Osteocyte (in vitro differentiated cells): ENCODE data around the gene PCGF6. TPM values are rescaled to one million over a fixed set of nuclear protein-coding genes. Genes with fewer than 3 reads are reported as not detected.

Experiments used
- DNase-seq: peaks from one replicate; pipeline ENCODE4 v3.0.0; 2021; ENCODE audit warnings: mixed read lengths; ENCODE audit not compliant: unreplicated experiment; ENCODE audit errors: extremely low spot score
- H3K27ac Mint-ChIP-seq: one replicate; pipeline ENCODE4 v1.8.0; 2021; ENCODE audit warnings: mild to moderate bottlenecking, mixed read lengths; ENCODE audit not compliant: unreplicated experiment
- H3K27me3 Mint-ChIP-seq: one replicate; pipeline ENCODE4 v1.8.0; 2021; ENCODE audit warnings: mixed read lengths; ENCODE audit not compliant: unreplicated experiment
- H3K36me3 Mint-ChIP-seq: one replicate; pipeline ENCODE4 v1.8.0; 2021; ENCODE audit warnings: mixed read lengths; ENCODE audit not compliant: unreplicated experiment
- H3K4me1 Mint-ChIP-seq: one replicate; pipeline ENCODE4 v1.8.0; 2021; ENCODE audit warnings: mixed read lengths; ENCODE audit not compliant: unreplicated experiment
- H3K4me3 Mint-ChIP-seq: one replicate; pipeline ENCODE4 v1.8.0; 2021; ENCODE audit warnings: mild to moderate bottlenecking, moderate library complexity, mixed read lengths; ENCODE audit not compliant: unreplicated experiment
- H3K9me3 Mint-ChIP-seq: one replicate; pipeline ENCODE4 v1.8.0; 2021; ENCODE audit warnings: mixed read lengths; ENCODE audit not compliant: unreplicated experiment
- total RNA-seq: library from RNA; stranded (reverse); gene quantifications from 2 replicates; pipeline ENCODE4 v1.2.1, GENCODE V29; 2021
- TF ChIP-seq, protein P1 (sequence below): fragments of 200-600 bp; sonication (generic); IDR thresholded peaks from 2 replicates; pipeline ENCODE4 v1.5.0; 2021; ENCODE audit warnings: antibody characterized with exemption, mild to moderate bottlenecking, moderate library complexity

Gene PCGF6
- total RNA-seq, 1 donor from 2014 or later = 12.3 TPM

DNA sequence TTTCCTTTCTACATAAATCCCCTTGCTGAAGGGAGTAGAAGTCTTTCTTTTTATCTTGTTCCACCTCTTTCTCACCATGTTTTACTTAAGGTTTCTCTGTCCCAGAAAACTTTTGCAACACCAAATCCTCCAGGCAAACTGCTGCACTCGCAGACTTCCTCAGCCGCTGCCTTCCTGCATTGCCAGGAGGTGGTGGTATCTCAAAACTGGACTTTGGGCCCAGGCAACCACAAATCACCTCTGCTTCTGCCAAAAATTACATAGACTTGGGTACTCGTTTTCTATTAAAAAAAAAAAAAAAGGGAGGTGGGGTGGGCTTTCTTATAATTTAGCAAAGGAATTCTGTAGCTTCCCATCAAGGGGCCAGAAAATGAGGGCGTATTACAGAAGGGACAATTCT lies 59.4 kb downstream of the PCGF6 start:
- TF ChIP-seq, protein P1, sequence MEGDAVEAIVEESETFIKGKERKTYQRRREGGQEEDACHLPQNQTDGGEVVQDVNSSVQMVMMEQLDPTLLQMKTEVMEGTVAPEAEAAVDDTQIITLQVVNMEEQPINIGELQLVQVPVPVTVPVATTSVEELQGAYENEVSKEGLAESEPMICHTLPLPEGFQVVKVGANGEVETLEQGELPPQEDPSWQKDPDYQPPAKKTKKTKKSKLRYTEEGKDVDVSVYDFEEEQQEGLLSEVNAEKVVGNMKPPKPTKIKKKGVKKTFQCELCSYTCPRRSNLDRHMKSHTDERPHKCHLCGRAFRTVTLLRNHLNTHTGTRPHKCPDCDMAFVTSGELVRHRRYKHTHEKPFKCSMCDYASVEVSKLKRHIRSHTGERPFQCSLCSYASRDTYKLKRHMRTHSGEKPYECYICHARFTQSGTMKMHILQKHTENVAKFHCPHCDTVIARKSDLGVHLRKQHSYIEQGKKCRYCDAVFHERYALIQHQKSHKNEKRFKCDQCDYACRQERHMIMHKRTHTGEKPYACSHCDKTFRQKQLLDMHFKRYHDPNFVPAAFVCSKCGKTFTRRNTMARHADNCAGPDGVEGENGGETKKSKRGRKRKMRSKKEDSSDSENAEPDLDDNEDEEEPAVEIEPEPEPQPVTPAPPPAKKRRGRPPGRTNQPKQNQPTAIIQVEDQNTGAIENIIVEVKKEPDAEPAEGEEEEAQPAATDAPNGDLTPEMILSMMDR = no peak
- Mint-ChIP-seq H3K27me3 (peaks cover 20% of the 10 kb centered on the region), H3K9me3 (no peaks in the 10 kb centered on the region), H3K4me1 (peaks cover 10% of the 10 kb centered on the region), H3K4me3 (no peak overlapping the region), H3K36me3 (no peaks in the 10 kb centered on the region), H3K27ac (no peak overlapping the region)
- no peak for DNase-seq

DNA sequence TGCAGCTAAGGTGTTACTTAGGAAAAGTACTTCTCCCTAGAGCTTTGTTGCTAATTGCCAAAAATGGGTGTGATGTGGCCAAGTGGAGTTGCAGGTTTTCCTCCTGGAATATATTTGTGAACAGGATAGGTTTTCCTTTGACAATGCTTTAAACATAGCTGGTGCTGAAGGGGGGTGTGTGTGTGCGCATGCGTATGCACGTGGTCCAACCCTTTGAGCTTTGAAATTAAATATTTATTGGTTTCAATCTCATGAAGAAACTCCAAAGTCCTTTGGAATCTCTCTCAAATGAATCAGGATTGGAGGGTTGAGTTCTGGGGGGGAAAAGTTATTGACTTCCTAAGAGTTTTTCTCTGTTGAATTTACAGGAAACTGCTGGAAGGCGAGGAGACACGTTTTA lies 62.9 kb downstream of the PCGF6 start:
- DNase-seq = no peak
- no peak overlapping the region for H3K4me3 Mint-ChIP-seq
- TF ChIP-seq, protein P1 = no peak
- no peaks in the 10 kb centered on the region for H3K36me3 Mint-ChIP-seq
- no peaks in the 10 kb centered on the region for H3K4me1 Mint-ChIP-seq
- peaks cover 23% of the 10 kb centered on the region for H3K27me3 Mint-ChIP-seq
- H3K9me3 Mint-ChIP-seq = no peaks in the 10 kb centered on the region
- H3K27ac Mint-ChIP-seq = no peak overlapping the region

DNA sequence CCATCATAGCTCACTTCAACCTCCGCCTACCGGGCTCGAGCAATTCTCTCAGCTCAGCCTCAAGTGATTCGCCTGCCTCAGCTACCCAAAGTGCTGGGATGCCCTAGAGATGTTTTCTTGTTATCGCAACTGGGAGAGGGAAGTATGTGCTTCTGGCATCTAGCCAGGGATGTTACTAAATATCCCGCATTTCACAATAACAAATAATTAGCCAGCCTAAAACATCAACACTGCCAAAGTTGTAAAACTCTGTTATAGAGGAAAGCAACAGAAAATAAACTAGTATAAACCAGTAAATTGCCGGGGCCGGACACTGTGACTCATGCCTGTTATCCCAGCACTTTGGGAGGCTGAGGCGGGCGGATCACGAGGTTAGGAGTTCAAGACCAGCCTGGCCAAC lies 66.8 kb downstream of the PCGF6 start:
- no peak for DNase-seq
- Mint-ChIP-seq H3K27ac (no peak overlapping the region), H3K27me3 (peaks cover 32% of the 10 kb centered on the region), H3K4me1 (peaks cover 4% of the 10 kb centered on the region), H3K9me3 (no peaks in the 10 kb centered on the region), H3K36me3 (no peaks in the 10 kb centered on the region), H3K4me3 (no peak overlapping the region)
- TF ChIP-seq, protein P1 = no peak

DNA sequence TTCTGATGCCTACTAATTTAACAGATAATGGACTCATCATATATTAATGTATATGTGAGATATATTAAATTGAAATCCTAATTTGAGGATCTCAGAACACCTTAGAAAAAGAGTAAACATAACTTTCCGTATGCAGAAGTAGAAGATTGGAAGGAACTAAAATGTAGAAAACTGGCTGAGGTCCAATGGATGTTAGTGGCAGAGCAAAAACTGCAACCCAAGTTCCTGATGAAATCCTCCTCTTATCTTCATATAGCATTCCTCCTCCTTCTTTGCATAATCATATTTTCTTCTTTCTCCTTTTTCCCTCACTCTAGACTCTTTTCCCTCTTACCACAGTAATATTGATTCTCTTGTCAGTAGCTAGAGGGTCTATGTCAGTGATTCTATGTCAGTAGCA lies 68.0 kb downstream of the PCGF6 start:
- TF ChIP-seq, protein P1 = no peak

DNA sequence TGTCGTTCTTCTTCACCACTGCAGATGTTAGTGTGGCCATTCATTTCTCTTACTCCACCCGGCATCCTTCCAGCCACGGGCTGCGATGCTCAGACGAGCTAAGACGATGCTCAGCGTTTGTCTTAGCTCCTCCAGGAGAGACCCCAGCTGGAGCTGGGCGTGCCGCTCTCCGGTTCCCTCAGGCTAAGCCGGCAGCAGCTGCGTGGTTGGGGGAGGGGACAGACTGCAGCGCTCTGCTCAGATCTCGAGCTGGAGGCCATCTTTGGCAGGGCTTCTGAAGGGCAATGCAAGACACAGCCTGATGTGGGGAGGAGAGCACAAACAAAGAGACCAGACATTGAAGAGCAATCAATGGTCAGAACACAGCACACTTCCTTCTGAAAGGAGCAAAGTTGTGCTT lies 69.2 kb downstream of the PCGF6 start:
- TF ChIP-seq, protein P1 = no peak
- Mint-ChIP-seq H3K27ac (no peak overlapping the region), H3K4me3 (no peak overlapping the region), H3K27me3 (peaks cover 30% of the 10 kb centered on the region), H3K4me1 (peaks cover 9% of the 10 kb centered on the region), H3K36me3 (no peaks in the 10 kb centered on the region), H3K9me3 (no peaks in the 10 kb centered on the region)
- DNase-seq = no peak

More for the DNA sequence above, 68.0 kb downstream of the PCGF6 start:
- Mint-ChIP-seq H3K9me3 (no peaks in the 10 kb centered on the region), H3K27ac (no peak overlapping the region), H3K36me3 (no peaks in the 10 kb centered on the region), H3K4me3 (no peak overlapping the region), H3K4me1 (peaks cover 9% of the 10 kb centered on the region), H3K27me3 (peaks cover 34% of the 10 kb centered on the region)
- DNase-seq = no peak
